Heart right ventricle (tissue), 16 donors: ENCODE measurements around the gene DNAJB12. TPM values are rescaled to one million over a fixed set of nuclear protein-coding genes. Genes with fewer than 3 reads are reported as not detected.

Source experiments
- ATAC-seq, 8 donors: fragments of 200-7000 bp; cut with Tn5 transposase; one replicate each; pipeline ENCODE4 v1.9.1; 2020; ENCODE audit warnings: mild to moderate bottlenecking in 8 of 8, moderate library complexity in 8 of 8, moderate number of reproducible peaks in 1 of 8
- DNase-seq, 2 donors: peaks; one replicate each; pipeline ENCODE4 v3.0.0-alpha.2; 2020
- H3K27ac ChIP-seq, 10 donors: fragments of 200-600 bp; sonication (generic) in 2 of 10; one replicate each; pipeline versions ENCODE4 v1.5.0 to v1.8.0; 2020 to 2022; ENCODE audit warnings: mild to moderate bottlenecking in 3 of 10
- H3K27me3 ChIP-seq, 7 donors: fragments of 200-600 bp; one replicate each; pipeline ENCODE4 v1.8.0; 2021 to 2022; ENCODE audit warnings: mild to moderate bottlenecking in 2 of 7
- H3K36me3 ChIP-seq, 9 donors: fragments of 200-600 bp; sonication (generic) in 1 of 9; one replicate each; pipeline versions ENCODE4 v1.5.0 to v1.8.0; 2020 to 2022; ENCODE audit warnings: mild to moderate bottlenecking in 2 of 9
- H3K4me1 ChIP-seq, 9 donors: fragments of 200-600 bp; sonication (generic) in 1 of 9; one replicate each; pipeline versions ENCODE4 v1.5.0 to v1.8.0; 2020 to 2022; ENCODE audit warnings: mild to moderate bottlenecking in 4 of 9
- H3K4me3 ChIP-seq, 10 donors: fragments of 200-600 bp; sonication (generic) in 2 of 10; one replicate each; pipeline versions ENCODE4 v1.5.0 to v1.8.0; 2020 to 2022; ENCODE audit warnings: mild to moderate bottlenecking in 7 of 10, moderate library complexity in 2 of 10
- H3K9me3 ChIP-seq, 11 donors: fragments of 200-600 bp in 10 of 11; sonication (generic) in 2 of 11; one replicate each; pipeline versions ENCODE4 v1.5.0 to v1.8.0; 2013 to 2022; ENCODE audit warnings: mild to moderate bottlenecking in 2 of 11, control low read depth in 1 of 11, moderate library complexity in 1 of 11
- WGBS, 2 donors: extraction: QIAGEN DNeasy Blood & Tissue Kit; methylation state at CpG; one replicate each; pipeline ENCODE4 v1.1.7; 2013; ENCODE audit warnings: inconsistent platforms in 1 of 2; 5-methylcytosine and 5-hydroxymethylcytosine counted together
- intact Hi-C, 10 donors: fragments of 100-400 bp; cut with DNase I; formaldehyde crosslinking; loops; one replicate each; pipeline versions ENCODE4 v1.11.1 to v1.14.2; 2022
- polyA plus RNA-seq, 2 donors: library from polyadenylated mRNA; stranded (reverse); fragments of 200-250 nt; gene quantifications; one replicate each; pipeline ENCODE4 v1.2.3, GENCODE V29; 2013
- total RNA-seq, 10 donors: library from RNA; stranded (reverse); fragmentation: NEBNext Ultra II Directional in 3 of 10; extraction: Animal tissue kit (Norgen Biotek cat#: 25700) in 3 of 10; gene quantifications; one replicate each; pipeline versions ENCODE4 v1.2.1 to v1.2.4, GENCODE V29; 2021 to 2023
- TF ChIP-seq, protein P1 (sequence below), 9 donors: fragments of 200-600 bp; sonication (generic) in 2 of 9; IDR thresholded peaks; one replicate each; pipeline versions ENCODE4 v1.5.0 to v1.8.0; 2021 to 2022; ENCODE audit warnings: antibody characterized with exemption in 9 of 9, mild to moderate bottlenecking in 5 of 9, moderate library complexity in 1 of 9
- donor health status: Arrhythmogenic right ventricular cardiomyopathy.
- donor health status: ischemic (EF 13 %, LVEDD 7.1; RV severe dilation, severe dysfunction).
- donor health status: healthy with polysubstance abuse.
- donor health status: DM: no; HTN: yes; CAD: no.
- donor health status: DM: no; HTN: no; CAD: no.
- donor health status: ischemic (EF 25% LVEDD 6.9; RV normal size, moderate dysfunction).
- donor health status: ischemic (EF 25% LVEDD 5.7; RV mildly dilated, moderate dysfunction).
- donor health status: healthy.
- donor health status: DM: yes; HTN: yes; CAD: no.
- donor health status: Ischemic cardiomyopathy.
- donor health status: ischemic (EF 35%, LVEDD 5.7; RV mildly dilated, moderate dysfunction).
- donor health status: nonischemic (EF 11% LVEDD 7.7; RV severe dilation, severe dysfunction).
- donor health status: DM: yes; HTN: yes; CAD: no.
- donor health status: PGD.
- donor health status: ischemic (EF 29% LVEDD 5.4; RV normal size, mild dysfunction).
- donor health status: nonischemic (EF 23%, LVEDD 6.1; RV moderate dilation, normal function).

Gene DNAJB12
- total and polyA plus RNA-seq, 12 donors, result 22.6 to 32.8 (median 27.9) TPM

DNA sequence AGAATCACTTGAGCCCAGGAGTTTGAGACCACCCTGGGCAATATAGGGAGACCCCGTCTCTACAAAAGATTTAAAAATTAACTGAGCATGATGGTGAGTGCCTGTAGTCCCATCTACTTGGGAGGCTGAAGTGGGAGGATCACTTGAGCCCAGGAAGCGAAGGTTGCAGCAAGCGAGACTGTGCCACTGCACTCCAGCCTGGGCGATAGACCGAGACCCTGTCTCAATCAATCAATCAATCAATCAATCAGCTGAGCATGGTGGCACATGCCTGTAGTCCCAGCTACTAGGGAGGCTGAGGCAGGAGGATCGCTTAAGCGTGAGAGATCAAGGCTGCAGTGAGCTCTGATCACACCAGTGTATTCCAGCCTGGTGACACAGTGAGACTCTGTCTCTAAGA is 40.5 kb downstream of the DNAJB12 start:
- intact Hi-C loops, result no loop called here
- no peaks in the 10 kb centered on the region for H3K36me3 ChIP-seq
- ATAC-seq (no peak), DNase-seq (no peak)
- H3K4me1 ChIP-seq, result peaks cover 37 to 70% (median 66%) of the 10 kb centered on the region in 9 donors
- no peaks in the 10 kb centered on the region for H3K27me3 ChIP-seq
- TF ChIP-seq, protein P1, sequence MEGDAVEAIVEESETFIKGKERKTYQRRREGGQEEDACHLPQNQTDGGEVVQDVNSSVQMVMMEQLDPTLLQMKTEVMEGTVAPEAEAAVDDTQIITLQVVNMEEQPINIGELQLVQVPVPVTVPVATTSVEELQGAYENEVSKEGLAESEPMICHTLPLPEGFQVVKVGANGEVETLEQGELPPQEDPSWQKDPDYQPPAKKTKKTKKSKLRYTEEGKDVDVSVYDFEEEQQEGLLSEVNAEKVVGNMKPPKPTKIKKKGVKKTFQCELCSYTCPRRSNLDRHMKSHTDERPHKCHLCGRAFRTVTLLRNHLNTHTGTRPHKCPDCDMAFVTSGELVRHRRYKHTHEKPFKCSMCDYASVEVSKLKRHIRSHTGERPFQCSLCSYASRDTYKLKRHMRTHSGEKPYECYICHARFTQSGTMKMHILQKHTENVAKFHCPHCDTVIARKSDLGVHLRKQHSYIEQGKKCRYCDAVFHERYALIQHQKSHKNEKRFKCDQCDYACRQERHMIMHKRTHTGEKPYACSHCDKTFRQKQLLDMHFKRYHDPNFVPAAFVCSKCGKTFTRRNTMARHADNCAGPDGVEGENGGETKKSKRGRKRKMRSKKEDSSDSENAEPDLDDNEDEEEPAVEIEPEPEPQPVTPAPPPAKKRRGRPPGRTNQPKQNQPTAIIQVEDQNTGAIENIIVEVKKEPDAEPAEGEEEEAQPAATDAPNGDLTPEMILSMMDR (IDR thresholded peaks at IDR 0.05), result no peak
- 97 to 99% methylated on average over 7 of the region's 7 CpGs for WGBS, 2 donors
- H3K4me3 ChIP-seq, result no peak overlapping the region
- H3K27ac ChIP-seq, result peak overlapping the region in 5 of 10 donors; percentile 67 to 99 (median 91)
- no peaks in the 10 kb centered on the region for H3K9me3 ChIP-seq

DNA sequence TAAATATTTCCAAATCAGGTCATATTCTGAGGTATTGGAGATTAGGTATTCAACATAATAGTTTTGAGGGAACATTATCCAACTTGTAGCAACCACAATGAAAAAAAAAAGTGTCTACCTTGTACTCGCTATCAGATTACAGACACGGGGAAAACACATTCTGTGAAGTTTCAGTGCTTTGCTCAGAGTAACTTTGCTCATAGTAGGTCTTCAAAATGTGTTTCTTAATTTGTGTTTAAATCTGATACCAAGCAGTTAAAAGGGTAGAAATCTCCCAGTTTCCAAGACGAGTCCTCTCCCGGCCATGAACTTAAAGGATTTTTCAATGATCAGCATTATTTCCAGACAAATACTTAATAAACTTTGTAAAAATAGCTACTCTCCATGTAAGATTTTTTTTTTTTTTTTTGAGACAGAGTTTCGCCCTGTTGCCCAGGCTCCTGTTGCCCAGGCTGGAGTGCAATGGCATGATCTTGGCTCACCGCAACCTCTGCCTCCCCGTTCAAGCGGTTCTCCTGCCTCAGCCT is 41.8 kb downstream of the DNAJB12 start:
- TF ChIP-seq, protein P1 (IDR thresholded peaks at IDR 0.05), result no peak
- WGBS, 2 donors, result 96 to 97% methylated on average over 8 of the region's 8 CpGs
- Histone ChIP-seq H3K4me3 (no peak overlapping the region), H3K9me3 (no peaks in the 10 kb centered on the region), H3K27ac (no peak overlapping the region), H3K36me3 (no peaks in the 10 kb centered on the region), H3K4me1 (peaks cover 39 to 71% (median 67%) of the 10 kb centered on the region in 9 donors), H3K27me3 (no peaks in the 10 kb centered on the region)
- DNase-seq (no peak), ATAC-seq (no peak)
- intact Hi-C loops, result no loop called here

DNA sequence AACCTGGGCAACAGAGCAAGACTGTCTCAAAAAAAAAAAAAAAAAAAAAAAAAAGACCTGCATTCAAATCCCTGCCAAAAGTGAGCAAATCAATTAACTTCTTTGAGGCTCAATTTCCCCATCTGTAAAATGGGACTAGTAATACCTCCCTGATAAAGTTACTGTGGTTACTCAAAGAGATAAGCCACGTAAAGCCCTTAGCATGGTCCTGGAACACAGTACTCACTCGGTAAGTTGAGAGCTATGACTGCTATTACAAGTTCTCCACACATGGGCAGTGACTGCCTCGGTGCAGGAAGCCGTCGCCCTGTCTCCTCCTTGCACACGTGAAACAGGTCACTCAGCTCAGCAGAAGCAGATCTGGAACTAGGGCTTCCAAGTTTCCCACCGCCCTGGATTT is 43.1 kb downstream of the DNAJB12 start:
- H3K27me3 ChIP-seq, result no peaks in the 10 kb centered on the region
- peaks cover 38 to 69% (median 59%) of the 10 kb centered on the region in 9 donors for H3K4me1 ChIP-seq
- no peak overlapping the region for H3K27ac ChIP-seq
- no peaks in the 10 kb centered on the region for H3K36me3 ChIP-seq
- ATAC-seq, result no peak
- TF ChIP-seq, protein P1 (IDR thresholded peaks at IDR 0.05), result no peak
- WGBS, 2 donors, result 87 to 92% methylated on average over 7 of the region's 7 CpGs
- H3K9me3 ChIP-seq, result no peaks in the 10 kb centered on the region
- no peak overlapping the region for H3K4me3 ChIP-seq
- intact Hi-C loops, result no loop called here
- DNase-seq, result no peak

DNA sequence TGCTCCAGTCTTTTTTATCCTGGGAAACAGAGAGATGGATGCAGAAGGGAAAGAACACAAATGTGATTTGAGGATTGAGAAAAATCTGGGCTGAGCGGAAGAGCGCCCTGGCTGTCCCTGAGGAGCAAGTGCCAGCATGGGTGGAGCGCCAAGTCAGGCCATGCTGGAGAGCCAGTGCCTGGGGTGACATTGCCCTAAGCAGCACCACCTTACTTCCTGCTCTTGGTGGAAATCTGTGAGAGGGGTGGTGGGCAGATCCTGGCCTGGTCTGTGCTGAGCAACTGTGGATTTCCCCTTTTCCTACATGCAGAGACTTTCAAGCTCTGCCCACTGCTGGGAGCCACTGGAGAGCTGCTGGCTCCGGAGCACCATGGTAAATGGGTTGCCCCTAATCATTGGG is 44.1 kb downstream of the DNAJB12 start:
- H3K36me3 ChIP-seq, result no peaks in the 10 kb centered on the region
- H3K27ac ChIP-seq, result peak overlapping the region in 3 of 10 donors; percentile 26 to 80 (median 49)
- peak in 2 of 8 donors; percentile 21 to 52 for ATAC-seq
- H3K27me3 ChIP-seq, result no peaks in the 10 kb centered on the region
- no peak overlapping the region for H3K4me3 ChIP-seq
- DNase-seq, result no peak
- H3K9me3 ChIP-seq, result no peaks in the 10 kb centered on the region
- intact Hi-C loops, result no loop called here
- peaks cover 30 to 69% (median 56%) of the 10 kb centered on the region in 9 donors for H3K4me1 ChIP-seq
- TF ChIP-seq, protein P1 (IDR thresholded peaks at IDR 0.05), result no peak
- 79 to 80% methylated on average over 4 of the region's 4 CpGs for WGBS, 2 donors
